Posterior vena cava (tissue), 2 donors: Measurements from ENCODE around the gene TNIK. TPM values are rescaled to one million over a fixed set of nuclear protein-coding genes. Genes with fewer than 3 reads are reported as not detected.
A peak's percentile ranks its signal among the peaks of the same experiment; 100 is the strongest.

Experiments used
- DNase-seq: peaks from one replicate; pipeline ENCODE4 v3.0.0-alpha.2; 2020; ENCODE audit warnings: low spot score
- intact Hi-C, 2 donors: fragments of 100-400 bp; cut with DNase I; formaldehyde crosslinking; loops; one replicate each; pipeline versions ENCODE4 v1.14.1 to v1.14.2; 2022 to 2023
- long read RNA-seq, 2 donors: library from polyadenylated mRNA; unstranded; transcript quantifications; one replicate each; pipeline ENCODE4 v2.0.0, GENCODE V29; 2020 to 2021
- total RNA-seq, 2 donors: library from RNA; stranded (reverse); fragmentation: NEBNext Ultra II Directional; extraction: Animal tissue kit (Norgen Biotek cat#: 25700); gene quantifications; one replicate each; pipeline ENCODE4 v1.2.1, GENCODE V29; 2021
- donor health status: DM: yes; HTN: yes; CAD: no.
- donor health status: DM: yes; HTN: yes; CAD: no.

TNIK gene
- 10 to 100 TPM; 16.5 to 20.3 TPM for total RNA-seq
- long read RNA-seq, donor 1, partial matches to known transcripts, result 1 of 4 reads
- long read RNA-seq, donor 1, other reads (novel, unspliced or antisense), result 3 of 4 reads
- long read RNA-seq, donor 2, partial matches to known transcripts, result 1 of 8 reads
- long read RNA-seq, donor 2, other reads (novel, unspliced or antisense), result 7 of 8 reads

DNA sequence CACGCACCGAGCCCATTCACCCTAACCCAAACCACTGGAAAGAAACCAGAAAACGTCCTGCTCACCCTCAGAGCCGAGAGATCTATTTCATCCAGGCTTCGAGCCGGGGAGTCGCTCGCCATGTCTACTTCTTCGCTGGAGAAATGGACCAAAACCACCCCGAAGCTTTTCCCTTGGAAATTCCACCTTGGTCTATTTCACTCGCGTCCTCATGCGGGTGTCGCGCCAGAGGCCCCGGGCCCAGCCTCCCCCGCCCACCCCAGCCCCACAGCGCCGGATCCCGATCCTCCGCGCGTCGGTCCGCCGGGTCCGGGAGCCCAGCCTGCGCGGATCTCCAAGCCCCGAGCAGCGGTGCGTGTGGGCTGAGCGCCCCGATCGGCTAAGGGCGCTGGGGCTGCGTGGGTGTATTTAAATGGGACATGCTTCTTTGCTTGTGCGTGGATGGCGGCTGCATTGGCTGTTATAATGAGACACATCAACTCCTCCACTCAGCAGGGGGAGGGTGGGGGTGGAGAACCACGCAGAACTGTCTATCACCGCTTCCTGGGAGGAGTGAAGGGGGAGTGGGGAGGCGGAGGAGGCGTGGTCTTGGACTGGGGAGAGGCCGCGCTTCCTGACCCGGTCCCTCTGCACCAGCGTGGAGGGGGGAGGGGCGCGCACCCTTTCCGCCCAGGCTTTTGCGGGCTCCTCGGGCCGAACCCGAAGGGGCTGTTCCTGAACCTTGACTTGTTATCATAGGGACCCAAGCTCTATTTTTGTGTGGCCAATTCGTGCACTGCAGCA is at the start of gene TNIK:
Gene TNIK (minus strand): TSS at position 464 of the 783 bp plus-strand sequence. CDS start 342 bp downstream, at position 122.
- intact Hi-C loops, result no loop called here

GRCh38 chr3:171508676-171509075 is 48.5 kb upstream of the TNIK start:
- no peak for DNase-seq
- intact Hi-C loops, result no loop called here

More for the DNA sequence above, at the start of gene TNIK:
- DNase-seq, result peak; percentile 95

GRCh38 chr3:171508206-171508605 is 48.0 kb upstream of the TNIK start:
- no peak for DNase-seq
- intact Hi-C loops, result no loop called here

DNA sequence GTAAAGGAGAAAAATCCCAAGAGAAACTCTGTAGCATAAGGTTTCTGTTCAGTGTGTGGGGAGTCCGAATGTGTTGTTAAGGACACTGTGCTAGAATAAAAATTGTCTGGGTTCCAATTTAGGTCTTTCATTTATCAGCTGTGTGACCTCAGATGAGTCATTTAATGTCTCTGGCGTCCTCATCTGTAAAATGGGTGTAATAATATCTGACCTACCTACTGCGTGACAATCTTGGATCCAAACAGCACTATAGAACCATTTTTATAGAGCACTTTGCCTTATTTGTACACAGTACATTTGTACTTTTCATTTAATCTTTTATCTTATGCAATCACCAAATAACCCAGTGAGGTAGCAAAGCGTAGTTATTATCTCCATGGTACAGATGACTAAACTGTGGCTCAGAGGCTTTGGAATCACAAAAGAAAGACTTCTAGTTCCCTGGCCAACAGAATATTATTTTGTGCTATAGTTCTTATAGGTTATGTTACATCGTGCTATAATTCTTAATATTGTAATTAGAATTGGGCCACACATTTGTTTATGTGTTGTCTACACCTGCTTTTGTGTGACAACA is 46.6 kb upstream of the TNIK start:
- intact Hi-C loops, result no loop called here
- no peak for DNase-seq

DNA sequence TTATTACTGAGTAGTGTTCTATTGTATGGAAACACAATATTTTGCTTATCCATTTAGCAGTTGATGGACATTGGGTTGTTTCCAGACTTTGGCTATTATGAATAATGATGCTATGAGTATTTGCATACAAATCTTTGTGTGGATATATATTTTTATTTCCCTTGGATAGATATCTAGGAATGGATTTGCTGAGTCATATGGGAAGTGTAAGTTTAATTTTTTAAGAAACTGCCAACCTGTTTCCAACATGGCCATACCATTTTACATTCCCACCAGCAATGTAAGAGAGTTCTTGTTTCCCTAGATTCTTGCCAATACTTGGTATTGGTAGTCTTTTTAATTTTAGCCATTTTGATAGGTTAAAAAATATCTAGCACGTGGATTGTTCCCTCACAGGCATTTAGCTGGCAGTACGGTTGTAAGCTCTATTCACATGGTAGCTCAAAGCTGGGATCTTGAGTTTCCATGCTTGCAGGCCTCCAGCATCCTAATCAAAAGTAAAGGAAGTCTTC is 45.7 kb upstream of the TNIK start:
- no peak for DNase-seq
- intact Hi-C loops, result no loop called here

DNA sequence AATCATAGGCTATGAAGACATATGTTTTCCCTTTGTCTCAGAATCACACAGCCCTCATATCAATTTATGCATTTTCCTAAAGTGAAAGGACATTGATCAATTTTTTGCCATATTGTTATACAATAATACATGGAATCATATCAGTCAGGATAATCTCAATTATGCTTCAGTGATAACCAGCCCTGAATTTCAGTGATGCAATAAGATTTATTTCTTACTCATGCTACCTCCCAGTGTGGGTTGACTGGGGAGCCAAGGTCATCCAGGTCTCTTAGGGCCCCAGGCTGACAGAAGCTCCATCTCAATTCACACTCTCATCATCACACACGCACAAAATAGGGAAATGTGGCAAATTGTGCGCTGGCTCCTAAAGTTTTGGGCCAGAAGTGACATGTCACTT is 44.2 kb upstream of the TNIK start:
- DNase-seq, result no peak
- intact Hi-C loops, result no loop called here

GRCh38 chr3:171503817-171504216 is 43.6 kb upstream of the TNIK start:
- DNase-seq, result no peak
- intact Hi-C loops, result no loop called here

DNA sequence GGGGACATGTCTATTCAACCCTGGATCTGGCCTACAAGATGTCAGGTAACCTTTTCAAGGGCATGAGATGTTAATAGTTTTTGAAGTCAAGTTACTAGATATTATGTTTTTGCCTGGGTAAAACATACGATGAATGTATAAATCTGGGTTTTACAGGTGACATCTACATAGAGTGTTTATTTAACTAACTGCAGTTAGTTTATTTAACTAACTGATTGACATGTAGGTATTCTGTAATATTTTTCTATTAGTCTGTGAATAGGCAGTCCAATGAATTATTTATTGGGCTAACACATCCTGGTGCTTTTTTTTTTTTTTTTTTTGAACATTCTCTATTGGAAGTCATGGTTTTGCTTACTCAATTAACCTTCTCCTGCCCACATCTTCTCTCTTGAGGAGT is 38.7 kb upstream of the TNIK start:
- no peak for DNase-seq
- intact Hi-C loops, result loop anchor here in 1 of 2 donors (1.0 kb wide), 1 partner anchor 11 kb away; no protein-coding TSS in a partner anchor

DNA sequence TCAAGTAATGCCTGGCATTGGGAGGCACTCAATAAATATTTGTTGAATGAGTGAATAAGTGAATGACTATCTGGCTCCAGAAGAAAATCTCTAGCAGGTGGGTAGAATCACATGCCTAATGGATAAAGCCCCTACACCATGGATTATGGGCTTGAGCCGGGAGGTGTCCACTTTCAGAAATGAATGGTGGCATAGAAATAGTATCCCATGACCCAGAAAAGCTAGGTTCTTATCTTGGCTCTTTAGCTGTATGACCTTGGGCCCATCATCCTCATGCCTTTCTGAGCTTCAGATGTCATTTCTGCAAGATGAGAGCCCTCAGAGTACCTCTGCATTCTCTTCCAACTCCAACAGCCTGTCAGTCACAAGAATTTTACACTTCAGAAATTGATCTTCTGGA is 37.3 kb upstream of the TNIK start:
- intact Hi-C loops, result no loop called here
- DNase-seq, result no peak

DNA sequence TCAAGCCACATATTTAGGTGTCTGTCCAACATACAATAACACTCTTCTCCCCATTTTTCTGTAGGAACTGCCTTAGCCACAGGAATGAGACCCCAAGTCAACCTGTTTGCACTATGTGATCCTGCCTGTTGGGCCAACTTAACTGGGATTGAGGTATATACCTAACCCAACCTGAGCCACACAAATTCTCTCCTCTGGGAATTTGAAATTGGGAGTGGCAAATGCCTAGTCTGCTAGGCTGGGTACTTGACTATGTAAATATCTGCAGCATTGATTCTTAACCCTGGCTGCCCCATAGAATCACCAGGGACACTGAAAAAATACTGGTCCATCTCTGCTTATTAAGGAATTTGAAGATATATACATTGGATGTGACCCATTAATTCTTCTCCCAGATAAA is 35.2 kb upstream of the TNIK start:
- no peak for DNase-seq
- intact Hi-C loops, result no loop called here

DNA sequence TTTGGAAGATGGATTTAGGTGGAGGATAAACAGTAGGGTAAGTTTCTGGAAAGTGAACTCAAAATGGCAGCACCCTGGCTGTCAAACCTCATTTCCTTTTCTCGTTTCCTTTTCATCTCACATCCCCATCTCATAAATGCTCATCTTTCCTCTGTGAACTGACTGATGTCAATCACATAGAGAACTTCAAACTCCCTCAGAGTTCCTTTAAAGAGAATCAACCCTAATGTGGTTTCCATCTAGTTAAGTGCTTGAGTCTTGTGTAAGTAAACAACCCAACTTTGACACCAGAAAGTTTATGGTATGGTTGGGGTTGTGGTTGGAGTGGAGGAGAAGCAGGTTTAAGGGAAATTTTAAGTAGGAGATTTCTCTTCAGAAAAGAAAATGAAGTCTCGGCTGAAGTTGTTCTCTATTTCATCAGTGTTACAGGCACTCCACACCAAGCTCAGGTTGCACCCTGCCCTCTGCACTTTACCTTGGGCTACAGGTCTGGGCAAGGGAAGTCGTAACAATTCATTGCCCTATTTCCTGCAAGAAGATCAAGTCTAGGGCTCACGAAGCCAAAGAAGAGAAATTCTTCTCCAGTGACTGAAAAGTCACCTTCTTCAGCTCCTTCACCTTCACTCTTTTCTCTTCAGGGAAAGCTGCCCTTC is 34.4 kb upstream of the TNIK start:
- no peak for DNase-seq

GRCh38 chr3:171491361-171491760 is 31.2 kb upstream of the TNIK start:
- intact Hi-C loops, result no loop called here

More for the DNA sequence above, 34.4 kb upstream of the TNIK start:
- intact Hi-C loops, result no loop called here

DNA sequence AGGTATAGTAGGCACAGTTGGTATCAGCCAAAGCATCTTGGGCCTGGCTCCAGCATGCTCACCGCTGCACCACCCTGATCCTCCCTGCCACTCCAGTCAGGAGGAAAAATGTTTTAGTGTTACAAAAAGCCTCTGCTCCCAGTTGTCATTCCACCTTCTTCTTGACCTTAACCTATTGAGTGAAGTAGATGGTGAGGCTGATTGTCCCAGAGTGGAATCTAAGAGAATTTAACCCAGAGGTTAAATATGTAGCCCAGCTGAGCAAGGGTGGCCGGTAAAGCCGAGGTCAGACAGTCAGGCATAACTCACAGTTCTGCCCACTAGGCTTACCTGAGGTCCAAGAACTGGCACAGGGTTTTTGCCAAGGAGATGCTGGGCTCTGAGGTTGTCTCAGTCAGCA is 30.7 kb upstream of the TNIK start:
- intact Hi-C loops, result no loop called here
- no peak for DNase-seq

More at GRCh38 chr3:171491361-171491760, 31.2 kb upstream of the TNIK start:
- no peak for DNase-seq

GRCh38 chr3:171489348-171489747 is 29.1 kb upstream of the TNIK start:
- intact Hi-C loops, result no loop called here
- DNase-seq, result no peak

- intact Hi-C loops, result loop anchor here in 1 of 2 donors (1.0 kb wide), 1 partner anchor 11 kb away; no protein-coding TSS in a partner anchor
- no peak for DNase-seq
Observed at GRCh38 chr3:171488479-171488878, 28.3 kb upstream of the TNIK start.

- no peak for DNase-seq
- intact Hi-C loops, result no loop called here
Observed at GRCh38 chr3:171487382-171487781, 27.2 kb upstream of the TNIK start.

- no peak for DNase-seq
- intact Hi-C loops, result no loop called here
Observed at GRCh38 chr3:171485338-171485737, 25.1 kb upstream of the TNIK start.

DNA sequence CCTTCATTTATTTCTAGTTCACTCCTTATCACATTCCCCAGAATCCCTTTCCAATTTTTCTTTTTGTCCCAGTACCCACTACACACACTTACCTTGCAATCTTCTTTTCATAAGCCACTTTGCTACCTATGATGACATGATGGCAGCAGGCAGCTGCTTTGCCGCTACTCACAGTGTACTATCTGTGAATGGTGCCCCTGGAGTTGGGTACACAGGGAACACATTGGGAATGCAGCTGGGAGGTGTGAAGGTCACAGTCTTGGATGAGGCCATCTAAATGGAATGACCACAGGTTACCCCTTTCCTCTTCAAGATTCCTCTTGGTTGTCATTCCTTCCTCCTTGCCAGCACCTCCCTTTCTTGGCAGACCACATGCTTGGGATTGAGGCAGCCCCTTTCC is 20.8 kb upstream of the TNIK start:
- DNase-seq, result no peak

DNA sequence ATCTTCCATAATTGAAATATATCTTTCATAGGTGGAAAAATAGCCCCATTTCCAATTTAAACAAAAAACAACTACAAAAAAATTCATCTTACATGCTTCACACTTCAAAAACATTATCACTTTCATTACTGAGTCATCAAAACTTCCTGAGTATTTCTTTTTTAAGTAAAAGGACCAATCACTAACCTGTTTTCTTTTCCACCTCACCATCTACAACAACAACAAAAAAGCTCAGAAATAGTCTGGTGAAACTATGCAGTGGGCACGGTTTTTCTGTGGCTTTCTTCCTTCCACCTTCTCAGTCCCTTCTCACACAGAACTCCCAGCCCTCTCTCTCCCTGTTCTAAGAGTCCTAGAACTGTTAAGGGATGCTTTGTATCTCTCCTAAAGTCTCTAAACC is 20.3 kb upstream of the TNIK start:
- intact Hi-C loops, result no loop called here
- no peak for DNase-seq

More for the DNA sequence above, 20.8 kb upstream of the TNIK start:
- intact Hi-C loops, result no loop called here
